ENCODE measurements around the gene DAZAP1. TPM values are rescaled to one million over a fixed set of nuclear protein-coding genes. Genes with fewer than 3 reads are reported as not detected.

The DAZAP1 gene
- total RNA-seq (2022; extraction: Qiagen RNA extraction; ENCODE audit: low read depth), result 81.3 to 109 TPM (median 103 TPM) in 5 replicates

DNA sequence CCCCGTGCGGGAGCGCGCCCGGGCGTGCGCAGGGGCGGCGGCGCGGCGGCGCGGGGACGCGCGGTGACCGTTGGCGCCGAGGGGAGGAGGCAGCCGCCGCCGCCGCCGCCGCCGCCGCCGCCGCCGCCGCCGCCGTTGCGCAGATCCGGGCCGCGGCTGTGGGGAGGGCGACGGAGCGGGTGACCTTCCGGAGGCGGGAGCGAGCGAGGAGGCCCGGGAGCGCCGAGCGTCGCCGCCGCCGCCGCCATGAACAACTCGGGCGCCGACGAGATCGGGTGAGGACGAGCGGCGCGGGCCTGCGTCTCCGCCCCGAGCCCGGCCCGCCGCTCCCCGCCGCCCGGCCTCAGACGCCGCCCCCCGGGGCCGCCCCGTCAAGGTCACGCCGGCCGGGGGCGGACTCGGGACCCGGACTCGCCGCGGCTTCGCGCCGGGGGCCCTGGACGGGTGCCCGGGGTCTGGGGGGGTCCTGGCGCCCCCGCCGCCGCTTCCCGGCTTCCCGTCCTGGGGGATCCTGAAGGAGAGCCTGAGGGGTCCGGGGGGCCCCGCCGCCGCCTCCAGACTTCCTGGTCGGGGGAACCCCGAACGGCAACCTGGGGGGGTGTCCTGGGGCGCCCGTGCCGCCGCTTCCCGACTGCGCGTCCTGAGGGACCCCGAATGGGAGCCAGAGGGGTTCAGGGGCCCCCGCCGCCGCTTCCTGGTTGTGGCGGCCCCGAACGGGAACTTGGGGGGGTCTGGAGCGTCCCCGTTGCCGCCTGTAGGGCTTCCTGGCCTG lies at the start of gene DAZAP1:
TSS of gene DAZAP1 (plus strand) at position 59 of the 772 bp plus-strand sequence. CDS start at position 247, 188 bp downstream.

DNA sequence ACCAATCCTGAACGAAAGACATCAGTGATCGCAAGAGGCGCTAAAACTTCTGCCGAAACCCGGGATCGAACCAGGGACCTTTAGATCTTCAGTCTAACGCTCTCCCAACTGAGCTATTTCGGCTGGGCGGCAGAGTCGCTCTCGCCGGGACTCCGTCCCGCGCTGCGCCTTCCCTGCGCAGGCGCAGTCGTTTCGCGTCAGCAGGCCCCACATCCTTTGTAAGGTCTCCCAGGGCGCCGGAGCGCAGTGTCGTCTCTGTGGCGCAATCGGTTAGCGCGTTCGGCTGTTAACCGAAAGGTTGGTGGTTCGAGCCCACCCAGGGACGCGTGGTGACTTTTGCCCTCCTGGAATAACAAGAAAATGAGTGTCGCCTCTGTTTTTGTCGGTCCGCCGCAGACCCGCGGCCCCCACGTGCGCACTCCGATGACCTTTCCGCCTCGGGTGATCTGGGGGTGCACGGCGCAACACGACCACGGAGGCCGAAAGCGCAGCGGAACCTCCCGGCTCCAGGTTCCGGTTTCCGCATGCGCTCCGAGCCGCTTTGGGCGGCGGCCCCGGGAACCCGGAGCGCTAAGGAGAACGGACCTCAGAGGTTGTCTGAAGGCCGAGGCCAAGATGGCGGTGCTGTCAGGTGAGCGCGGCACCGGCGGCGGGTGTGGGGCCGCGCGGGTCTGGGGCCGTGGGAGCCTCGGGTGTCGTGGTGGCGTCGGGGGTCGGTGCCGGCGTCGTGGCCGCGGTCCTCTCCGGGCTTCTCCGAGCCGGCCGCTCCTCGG lies 23.9 kb upstream of the DAZAP1 start, which contains the start of gene NDUFS7:
TSS of gene NDUFS7 (plus strand) at position 596 of the 773 bp plus-strand sequence. CDS start at position 616, 20 bp downstream.

DNA sequence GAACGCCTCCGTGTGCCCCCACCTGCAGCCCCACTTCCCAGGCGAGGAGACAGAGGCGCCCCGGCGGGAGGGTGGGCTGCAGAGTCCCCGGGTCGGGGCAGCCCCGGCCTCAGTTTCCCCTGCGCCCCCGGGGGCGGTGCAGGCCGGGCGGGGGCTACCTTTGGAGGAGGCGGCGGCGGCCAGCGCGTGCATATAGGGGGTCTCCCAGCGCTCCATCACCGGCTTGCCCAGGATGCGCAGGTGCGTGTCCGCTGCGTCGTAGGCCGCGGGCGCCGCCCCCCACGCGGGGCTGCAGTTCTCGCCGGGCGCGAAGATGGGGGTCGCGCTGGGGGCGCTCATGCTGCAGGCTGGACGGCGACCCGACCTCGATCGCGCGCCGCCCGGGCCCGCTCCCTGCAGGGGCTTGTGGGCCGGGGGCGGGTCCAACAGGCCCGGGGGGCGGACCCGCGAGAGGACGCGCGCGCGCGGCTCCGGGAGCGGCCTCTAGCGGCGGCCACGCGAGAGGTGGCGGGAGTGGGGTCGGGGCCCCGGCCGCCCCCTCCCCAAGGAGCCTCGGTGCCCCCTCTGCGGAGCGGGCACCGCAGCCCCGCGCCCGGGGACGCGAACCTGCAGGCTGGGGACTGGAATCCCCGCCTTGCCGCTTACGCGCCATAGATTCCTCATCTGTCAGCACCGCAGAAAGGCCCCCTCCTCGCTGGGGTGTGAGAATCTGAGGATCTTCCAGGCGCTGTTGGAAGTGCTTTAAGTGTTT lies 6.1 kb upstream of the DAZAP1 start, which contains the start of gene GAMT:
TSS of gene GAMT (minus strand) at position 405 of the 751 bp plus-strand sequence. CDS start at position 339, 66 bp downstream.

DNA sequence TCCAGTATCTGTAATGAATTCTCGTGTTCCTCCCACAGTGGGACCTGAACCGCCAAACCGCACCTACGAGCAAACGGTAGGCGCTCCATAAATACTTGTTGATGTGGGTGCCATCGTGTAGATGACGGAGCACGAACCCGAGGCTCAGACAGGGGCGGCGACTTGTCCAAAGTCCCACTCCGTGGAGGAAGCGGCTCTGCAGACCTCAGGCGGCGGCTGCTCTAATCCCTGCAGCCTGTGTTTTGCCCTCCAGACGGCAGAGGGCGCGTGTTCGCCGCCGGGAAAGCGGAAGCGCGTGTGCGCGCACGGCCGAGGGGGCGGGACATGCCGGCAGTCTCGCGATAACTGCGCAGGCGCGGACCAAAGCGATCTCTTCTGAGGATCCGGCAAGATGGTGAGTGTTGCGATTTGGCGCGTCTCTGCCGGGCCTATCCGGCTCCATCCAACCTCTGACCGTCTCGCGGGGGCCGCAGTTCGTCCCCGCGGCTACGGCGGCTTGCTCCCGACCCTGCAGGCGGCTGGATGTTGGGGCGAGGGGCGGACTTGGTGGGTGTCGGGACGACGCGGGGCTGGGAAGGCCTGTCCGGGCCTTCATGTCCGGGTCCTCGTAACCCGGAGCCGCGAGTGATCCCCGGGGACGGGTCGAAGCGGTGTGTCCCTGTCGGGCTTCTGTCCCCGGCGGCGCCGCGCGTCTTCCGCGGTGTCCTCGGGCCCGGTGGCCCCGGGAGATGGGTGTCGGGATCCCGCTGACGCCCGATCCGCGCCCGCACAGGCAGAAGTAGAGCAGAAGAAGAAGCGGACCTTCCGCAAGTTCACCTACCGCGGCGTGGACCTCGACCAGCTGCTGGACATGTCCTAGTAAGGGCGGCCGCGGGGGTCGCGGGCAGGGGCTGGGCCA lies 30.9 kb downstream of the DAZAP1 start, which contains the start of gene RPS15:
TSS of gene RPS15 (plus strand) at position 362 of the 898 bp plus-strand sequence. CDS start at position 392, 30 bp downstream.

DNA sequence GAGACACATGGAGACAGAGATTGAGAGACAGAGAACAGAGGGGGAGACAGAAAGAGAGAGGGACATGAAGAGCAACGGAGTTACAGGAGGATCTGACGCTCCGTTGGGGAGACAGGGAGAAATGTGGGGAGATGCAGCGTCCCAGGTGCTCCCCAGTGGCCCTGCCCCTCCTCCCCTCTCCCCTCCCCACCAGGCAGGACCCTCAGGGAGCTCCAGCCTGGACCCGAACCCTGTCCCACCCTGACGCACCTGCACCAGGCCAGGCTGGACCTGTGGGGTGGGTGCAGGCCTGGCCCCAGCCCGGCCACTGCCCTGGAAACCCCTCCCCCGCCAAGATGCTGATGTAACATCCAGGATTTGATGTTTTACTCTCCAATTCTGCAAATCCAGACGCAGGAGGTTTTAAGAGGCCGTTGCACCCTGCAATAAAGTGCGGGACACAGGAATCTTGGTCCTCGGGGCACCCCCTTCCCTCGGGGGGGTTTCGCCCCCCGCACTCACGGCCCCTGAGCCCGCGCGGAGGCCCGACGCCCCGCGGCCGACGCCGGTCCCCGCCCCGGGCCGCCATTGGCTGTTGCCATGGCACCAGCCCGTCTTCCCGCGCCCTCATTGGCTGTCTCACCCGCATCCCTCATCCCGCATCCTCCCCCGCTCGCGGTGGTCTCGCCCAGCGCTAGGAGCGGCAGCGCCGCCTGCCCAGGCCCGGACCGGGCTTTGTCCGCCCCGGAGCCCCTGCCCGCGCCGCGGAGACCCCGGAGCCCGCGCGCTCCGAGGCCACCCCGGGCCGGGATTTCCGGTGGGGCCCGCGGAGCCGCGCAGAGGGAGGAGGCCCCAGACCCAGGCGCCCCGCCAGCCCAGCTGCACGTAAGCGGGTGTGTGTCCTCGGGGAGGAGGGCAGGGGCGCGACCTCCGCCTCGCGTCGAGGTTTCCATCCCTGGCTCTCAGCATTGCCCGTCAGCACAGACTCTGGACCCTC lies 42.4 kb downstream of the DAZAP1 start, which contains the start of gene APC2:
TSS of gene APC2 (plus strand) at position 655 of the 976 bp plus-strand sequence. CDS start 2,881 bp downstream, outside the sequence.

DNA sequence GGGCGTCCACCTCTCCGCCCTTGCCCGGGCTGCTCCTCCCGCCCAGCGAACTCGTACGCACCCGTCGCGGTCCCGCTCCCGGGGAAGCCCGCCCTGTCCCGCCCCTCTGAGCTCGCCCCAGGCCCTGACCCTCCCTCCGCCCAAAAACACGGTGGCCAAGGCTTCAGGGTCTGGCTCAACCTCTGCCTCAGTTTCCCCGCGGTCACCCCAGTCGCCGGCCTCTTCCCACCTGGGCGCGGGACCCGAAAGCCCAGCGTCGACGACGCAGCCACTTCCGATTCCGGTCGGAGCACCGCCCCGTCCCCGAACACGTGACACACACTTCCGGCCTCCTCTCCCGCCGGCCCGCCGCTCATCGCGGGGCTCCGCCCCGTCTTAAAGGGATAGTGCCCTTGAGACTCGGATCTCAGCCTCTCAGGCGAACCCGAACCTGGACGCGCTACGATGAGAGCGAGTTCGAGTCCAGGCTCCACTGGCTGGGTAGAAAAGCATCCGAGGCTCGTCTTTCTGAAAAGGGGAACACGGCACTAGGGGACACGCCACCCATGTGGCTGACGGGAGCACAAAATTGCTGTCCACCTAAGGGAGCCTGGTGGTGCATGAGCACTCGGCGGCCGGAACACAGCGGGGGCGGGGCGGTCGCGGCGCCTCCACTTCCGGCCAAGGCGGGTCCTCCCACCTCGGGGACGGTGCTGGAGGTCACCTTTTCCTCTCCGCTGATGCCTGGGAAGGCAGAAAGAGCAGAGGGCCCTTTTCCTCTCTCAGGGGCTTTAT lies 71.7 kb downstream of the DAZAP1 start, which contains the start of gene C19orf25:
TSS of gene C19orf25 (minus strand) at position 282 of the 774 bp plus-strand sequence. CDS start 312 bp downstream, outside the sequence.

Other genes with a start within 250 kb of the DAZAP1 start
- 31.3 to 51.9 TPM (median 45.6 TPM) in 5 replicates for gene SBNO2, start 233.3 kb upstream of the DAZAP1 start, total RNA-seq (2022; extraction: Qiagen RNA extraction; ENCODE audit: low read depth)
- gene STK11, start 201.8 kb upstream of the DAZAP1 start, total RNA-seq (2022; extraction: Qiagen RNA extraction; ENCODE audit: low read depth), result 31.5 to 40.8 TPM (median 39.5 TPM) in 5 replicates
- 2.3 to 4.0 TPM (median 3.7 TPM) in 5 replicates for gene CBARP, start 169.6 kb upstream of the DAZAP1 start, total RNA-seq (2022; extraction: Qiagen RNA extraction; ENCODE audit: low read depth)
- 82.4 to 163 TPM (median 149 TPM) in 5 replicates for gene ATP5F1D, start 165.8 kb upstream of the DAZAP1 start, total RNA-seq (2022; extraction: Qiagen RNA extraction; ENCODE audit: low read depth)
- 42.1 to 48.9 TPM (median 48.2 TPM) in 5 replicates for gene MIDN, start 159.0 kb upstream of the DAZAP1 start, total RNA-seq (2022; extraction: Qiagen RNA extraction; ENCODE audit: low read depth)
- gene CIRBP, start 138.3 kb upstream of the DAZAP1 start, total RNA-seq (2022; extraction: Qiagen RNA extraction; ENCODE audit: low read depth), result 89.0 to 226 TPM (median 98.8 TPM) in 5 replicates
- 50.5 to 96.1 TPM (median 82.6 TPM) in 5 replicates for gene FAM174C, start 132.1 kb upstream of the DAZAP1 start, total RNA-seq (2022; extraction: Qiagen RNA extraction; ENCODE audit: low read depth)
- gene EFNA2, start 121.7 kb upstream of the DAZAP1 start, total RNA-seq (2022; extraction: Qiagen RNA extraction; ENCODE audit: low read depth), result 1.1 to 2.1 TPM (median 1.4 TPM) in 5 replicates
- 61.3 to 78.6 TPM (median 70.3 TPM) in 5 replicates for gene NDUFS7, start 23.7 kb upstream of the DAZAP1 start, total RNA-seq (2022; extraction: Qiagen RNA extraction; ENCODE audit: low read depth)
- gene GAMT, start 6.0 kb upstream of the DAZAP1 start, total RNA-seq (2022; extraction: Qiagen RNA extraction; ENCODE audit: low read depth), result 25.1 to 40.6 TPM (median 35.1 TPM) in 5 replicates
- gene RPS15, start 30.8 kb downstream of the DAZAP1 start, total RNA-seq (2022; extraction: Qiagen RNA extraction; ENCODE audit: low read depth), result 1,625 to 1,906 TPM (median 1,687 TPM) in 5 replicates
- gene APC2, start 42.5 kb downstream of the DAZAP1 start, total RNA-seq (2022; extraction: Qiagen RNA extraction; ENCODE audit: low read depth), result 0.91 to 2.5 TPM (median 2.0 TPM) in 5 replicates
- 10.9 to 20.9 TPM (median 20.3 TPM) in 5 replicates for gene C19orf25, start 71.6 kb downstream of the DAZAP1 start, total RNA-seq (2022; extraction: Qiagen RNA extraction; ENCODE audit: low read depth)
- 0.64 to 1.2 TPM (median 0.89 TPM) in 5 replicates for gene PCSK4, start 82.8 kb downstream of the DAZAP1 start, total RNA-seq (2022; extraction: Qiagen RNA extraction; ENCODE audit: low read depth)
- 3.7 to 5.9 TPM (median 4.9 TPM) in 5 replicates for gene REEP6, start 83.6 kb downstream of the DAZAP1 start, total RNA-seq (2022; extraction: Qiagen RNA extraction; ENCODE audit: low read depth)
- 2.7 to 4.2 TPM (median 3.4 TPM) in 5 replicates for gene ADAMTSL5, start 105.4 kb downstream of the DAZAP1 start, total RNA-seq (2022; extraction: Qiagen RNA extraction; ENCODE audit: low read depth)
- 0.03 TPM in 1 of 5 replicates, not detected in the others for gene PLK5, start 116.5 kb downstream of the DAZAP1 start, total RNA-seq (2022; extraction: Qiagen RNA extraction; ENCODE audit: low read depth)
- gene MEX3D, start 160.7 kb downstream of the DAZAP1 start, total RNA-seq (2022; extraction: Qiagen RNA extraction; ENCODE audit: low read depth), result 5.7 to 11.9 TPM (median 10.1 TPM) in 5 replicates
- gene MBD3, start 185.3 kb downstream of the DAZAP1 start, total RNA-seq (2022; extraction: Qiagen RNA extraction; ENCODE audit: low read depth), result 37.2 to 56.9 TPM (median 47.8 TPM) in 5 replicates
- 93.1 to 175 TPM (median 172 TPM) in 5 replicates for gene UQCR11, start 197.9 kb downstream of the DAZAP1 start, total RNA-seq (2022; extraction: Qiagen RNA extraction; ENCODE audit: low read depth)
- 38.6 to 70.5 TPM (median 58.8 TPM) in 5 replicates for gene TCF3, start 245.0 kb downstream of the DAZAP1 start, total RNA-seq (2022; extraction: Qiagen RNA extraction; ENCODE audit: low read depth)